ENCODE results near the gene ITIH5. TPM values are rescaled to one million over a fixed set of nuclear protein-coding genes. Genes with fewer than 3 reads are reported as not detected.

The ITIH5 gene
- total and polyA plus RNA-seq, 2 of the 8 experiments (the other 6 are each of a cell fraction or from before 2014, with no cell fraction given), result 5.8 to 7.6 TPM

- TF ChIP-seq TBP (IDR thresholded peaks at IDR 0.05; ENCODE audit: low read depth, low read length), result no peak
Observed at GRCh38 chr10:7664707-7665106, 2.1 kb downstream of the ITIH5 start (continued).

Measured in H1 (cell line).